OCI-LY3 (cell line): Measurements from ENCODE around the gene APBB2.

ENCODE experiments used
- H2AFZ ChIP-seq: fragments of 200-600, 300-600 bp; shearing (Covaris generic); 2 replicates; pipeline ENCODE4 v1.6.0; 2014; ENCODE audit warnings: antibody characterized with exemption, low read depth, low read length
- H3K27ac ChIP-seq: fragments of 200-600, 300-600 bp; sonication (generic); 2 replicates; pipeline ENCODE4 v1.5.1; 2014; ENCODE audit warnings: mild to moderate bottlenecking, low read length, moderate library complexity, mixed read lengths
- H3K27me3 ChIP-seq: fragments of 200-600, 300-600 bp; sonication (generic); 2 replicates; pipeline ENCODE4 v1.6.1; 2014; ENCODE audit warnings: low read depth, low read length, mixed read lengths
- H3K36me3 ChIP-seq: fragments of 200-600, 300-600 bp; sonication (generic); replicated peaks from 2 replicates; pipeline ENCODE3; 2014; ENCODE audit warnings: low read depth, low read length, mixed read lengths
- H3K4me1 ChIP-seq: fragments of 300-600, 200-600 bp; sonication (generic); 2 replicates; pipeline ENCODE4 v1.6.1; 2014; ENCODE audit warnings: low read length, mixed read lengths
- H3K4me2 ChIP-seq: fragments of 200-600, 300-600 bp; sonication (generic); 2 replicates; pipeline ENCODE4 v1.6.1; 2014; ENCODE audit warnings: low read length, mixed read lengths
- H3K4me3 ChIP-seq: fragments of 300-600, 200-600 bp; sonication (generic); 2 replicates; pipeline ENCODE4 v1.5.1; 2014; ENCODE audit warnings: antibody characterized with exemption, mild to moderate bottlenecking, low read length, moderate library complexity
- H3K79me2 ChIP-seq: fragments of 300-600, 200-600 bp; shearing (Covaris generic); 2 replicates; pipeline ENCODE4 v1.6.1; 2014; ENCODE audit warnings: mild to moderate bottlenecking, low read length, mixed read lengths
- H3K9ac ChIP-seq: fragments of 300-600, 200-600 bp; shearing (Covaris generic); 2 replicates; pipeline ENCODE4 v1.6.0; 2014; ENCODE audit warnings: mild to moderate bottlenecking, low read length, moderate library complexity
- H3K9me3 ChIP-seq: fragments of 200-600, 300-600 bp; shearing (Covaris generic); 2 replicates; pipeline ENCODE4 v1.6.1; 2014; ENCODE audit warnings: low read length, mixed read lengths; ENCODE audit not compliant: insufficient read depth
- H4K20me1 ChIP-seq: fragments of 200-600, 300-600 bp; sonication (generic); 2 replicates; pipeline ENCODE4 v1.6.1; 2016; ENCODE audit warnings: low read length, mixed read lengths; ENCODE audit not compliant: insufficient read depth
- EZH2phosphoT487 ChIP-seq: fragments of 200-600 bp; shearing (Covaris generic); IDR thresholded peaks from 2 replicates; pipeline ENCODE4 v1.6.1; 2018; ENCODE audit warnings: antibody characterized with exemption, mixed run types, low read depth
- TF ChIP-seq, protein P1 (sequence below): fragments of 200-600, 300-600 bp; sonication (generic); IDR thresholded peaks from 2 replicates; pipeline ENCODE4 v1.5.1; 2014; ENCODE audit warnings: antibody characterized with exemption, low read length, low read depth

Gene APBB2

DNA sequence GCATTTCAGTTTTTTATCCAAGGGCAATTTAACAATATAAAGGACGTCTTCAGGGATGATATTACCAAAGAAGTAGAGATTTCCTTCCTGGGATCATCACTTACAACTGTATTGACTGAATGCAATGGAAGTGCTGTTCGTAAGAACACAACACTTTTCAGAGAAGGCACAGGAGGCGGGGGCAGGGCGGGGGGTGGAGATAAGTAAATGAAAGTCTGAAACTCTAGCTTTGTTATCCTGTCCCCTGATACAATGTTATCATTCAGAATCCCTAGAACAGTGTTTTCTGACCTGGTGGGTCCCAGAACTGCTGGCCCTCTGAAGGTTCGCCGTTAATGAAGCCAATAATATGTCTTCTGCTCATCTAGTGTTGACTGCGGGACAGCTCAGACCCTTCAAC, 340.0 kb downstream of the APBB2 start:
- no peaks in the 10 kb centered on the region for H3K36me3 ChIP-seq
- TF ChIP-seq, protein P1, sequence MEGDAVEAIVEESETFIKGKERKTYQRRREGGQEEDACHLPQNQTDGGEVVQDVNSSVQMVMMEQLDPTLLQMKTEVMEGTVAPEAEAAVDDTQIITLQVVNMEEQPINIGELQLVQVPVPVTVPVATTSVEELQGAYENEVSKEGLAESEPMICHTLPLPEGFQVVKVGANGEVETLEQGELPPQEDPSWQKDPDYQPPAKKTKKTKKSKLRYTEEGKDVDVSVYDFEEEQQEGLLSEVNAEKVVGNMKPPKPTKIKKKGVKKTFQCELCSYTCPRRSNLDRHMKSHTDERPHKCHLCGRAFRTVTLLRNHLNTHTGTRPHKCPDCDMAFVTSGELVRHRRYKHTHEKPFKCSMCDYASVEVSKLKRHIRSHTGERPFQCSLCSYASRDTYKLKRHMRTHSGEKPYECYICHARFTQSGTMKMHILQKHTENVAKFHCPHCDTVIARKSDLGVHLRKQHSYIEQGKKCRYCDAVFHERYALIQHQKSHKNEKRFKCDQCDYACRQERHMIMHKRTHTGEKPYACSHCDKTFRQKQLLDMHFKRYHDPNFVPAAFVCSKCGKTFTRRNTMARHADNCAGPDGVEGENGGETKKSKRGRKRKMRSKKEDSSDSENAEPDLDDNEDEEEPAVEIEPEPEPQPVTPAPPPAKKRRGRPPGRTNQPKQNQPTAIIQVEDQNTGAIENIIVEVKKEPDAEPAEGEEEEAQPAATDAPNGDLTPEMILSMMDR, result no peak
- no peak for TF ChIP-seq EZH2phosphoT487
- no peak overlapping the region for H3K27ac ChIP-seq
- no peak overlapping the region for H3K4me3 ChIP-seq
- H3K79me2 ChIP-seq, result no peaks in the 10 kb centered on the region
- no peak overlapping the region for H2AFZ ChIP-seq
- H4K20me1 ChIP-seq, result no peaks in the 10 kb centered on the region
- H3K27me3 ChIP-seq, result peaks cover 18% of the 10 kb centered on the region
- no peaks in the 10 kb centered on the region for H3K4me1 ChIP-seq
- no peak overlapping the region for H3K9ac ChIP-seq
- no peak overlapping the region for H3K4me2 ChIP-seq
- H3K9me3 ChIP-seq, result no peaks in the 10 kb centered on the region

DNA sequence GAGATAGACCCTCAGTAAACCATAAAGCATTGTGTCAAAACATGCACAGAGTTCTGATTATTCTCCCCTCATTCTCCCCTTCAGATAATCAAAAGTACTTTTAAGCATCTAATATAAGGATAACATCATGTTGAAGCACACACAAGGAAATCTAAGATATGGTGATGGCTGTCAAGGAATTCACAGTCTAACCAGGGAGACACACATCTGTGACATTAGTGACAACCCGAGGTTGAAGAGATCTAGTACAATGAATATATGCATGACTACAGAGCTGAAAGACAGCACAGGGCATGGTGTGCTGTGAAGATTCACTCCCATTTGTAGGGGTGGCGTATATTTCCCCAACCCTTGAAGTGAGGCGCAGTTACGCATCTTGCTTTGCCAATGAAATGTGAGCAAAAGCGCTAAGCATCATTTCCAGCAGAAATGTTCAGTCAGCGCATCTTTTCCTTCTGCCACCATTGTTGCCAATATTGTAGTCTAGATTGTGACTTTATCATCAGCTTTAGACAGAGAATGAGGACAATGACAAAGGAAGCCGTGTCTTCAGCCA, 342.6 kb downstream of the APBB2 start:
- no peak for TF ChIP-seq EZH2phosphoT487
- TF ChIP-seq, protein P1, result no peak
- H3K4me3 ChIP-seq, result no peak overlapping the region
- no peaks in the 10 kb centered on the region for H3K79me2 ChIP-seq

DNA sequence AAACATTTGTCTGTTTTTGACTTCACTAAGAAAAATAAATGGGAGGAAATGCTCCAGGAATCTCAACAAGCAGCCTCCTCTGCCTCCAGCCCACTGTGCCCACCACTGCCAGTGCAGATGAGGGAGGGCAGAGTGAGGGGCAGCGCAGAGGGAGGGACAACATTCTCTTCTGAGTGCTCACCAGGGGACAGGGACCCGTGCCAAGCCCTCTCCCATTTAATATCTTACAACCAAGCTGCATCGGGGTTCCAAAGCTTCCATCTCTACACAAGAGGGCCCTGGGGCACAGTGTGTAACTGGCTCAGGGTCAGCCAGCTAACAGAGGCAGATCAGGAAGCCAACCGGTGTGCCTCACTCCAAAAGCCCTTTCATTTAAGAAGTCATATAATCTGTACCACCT, 344.2 kb downstream of the APBB2 start:
- H3K9ac ChIP-seq, result no peak overlapping the region
- H3K79me2 ChIP-seq, result no peaks in the 10 kb centered on the region
- H3K4me3 ChIP-seq, result no peak overlapping the region
- H3K9me3 ChIP-seq, result no peaks in the 10 kb centered on the region
- H3K27ac ChIP-seq, result no peak overlapping the region
- H3K36me3 ChIP-seq, result no peaks in the 10 kb centered on the region
- no peaks in the 10 kb centered on the region for H4K20me1 ChIP-seq
- H2AFZ ChIP-seq, result no peak overlapping the region
- no peak for TF ChIP-seq EZH2phosphoT487
- TF ChIP-seq, protein P1, result no peak
- no peaks in the 10 kb centered on the region for H3K4me1 ChIP-seq
- H3K4me2 ChIP-seq, result no peak overlapping the region
- H3K27me3 ChIP-seq, result peaks cover 9% of the 10 kb centered on the region

More for the DNA sequence above, 342.6 kb downstream of the APBB2 start:
- H3K36me3 ChIP-seq, result no peaks in the 10 kb centered on the region
- H2AFZ ChIP-seq, result no peak overlapping the region
- H3K27me3 ChIP-seq, result peaks cover 8% of the 10 kb centered on the region; the same call in 1 of the 2 replicates
- H3K4me1 ChIP-seq, result no peaks in the 10 kb centered on the region
- no peak overlapping the region for H3K4me2 ChIP-seq
- no peak overlapping the region for H3K9ac ChIP-seq
- no peaks in the 10 kb centered on the region for H3K9me3 ChIP-seq
- no peaks in the 10 kb centered on the region for H4K20me1 ChIP-seq
- H3K27ac ChIP-seq, result no peak overlapping the region

DNA sequence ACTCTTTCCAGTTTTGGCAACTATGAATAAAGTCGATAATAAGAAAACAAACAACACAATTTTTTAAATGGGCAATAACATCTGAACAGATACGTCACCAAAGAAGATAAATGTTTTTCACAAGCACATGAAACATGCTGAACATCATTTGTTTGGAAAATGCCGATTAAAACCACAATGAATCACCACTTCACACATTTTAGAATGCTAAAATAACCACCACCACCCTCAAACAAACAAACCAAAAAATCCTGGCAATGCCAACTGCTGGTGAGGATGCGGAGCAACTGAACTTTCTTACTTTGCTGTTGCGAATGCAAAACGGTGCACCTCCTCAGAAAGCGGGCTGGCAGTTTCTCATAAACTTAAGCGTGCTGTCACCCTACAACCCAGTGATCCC, 348.6 kb downstream of the APBB2 start:
- H3K4me3 ChIP-seq, result no peak overlapping the region
- no peaks in the 10 kb centered on the region for H4K20me1 ChIP-seq
- H3K4me2 ChIP-seq, result no peak overlapping the region
- no peaks in the 10 kb centered on the region for H3K79me2 ChIP-seq
- H3K27ac ChIP-seq, result no peak overlapping the region
- H3K9me3 ChIP-seq, result no peaks in the 10 kb centered on the region
- H2AFZ ChIP-seq, result no peak overlapping the region
- H3K27me3 ChIP-seq, result peaks cover 10% of the 10 kb centered on the region; the same call in 1 of the 2 replicates
- no peak overlapping the region for H3K9ac ChIP-seq
- no peak for TF ChIP-seq EZH2phosphoT487
- TF ChIP-seq, protein P1, result no peak
- no peaks in the 10 kb centered on the region for H3K36me3 ChIP-seq
- H3K4me1 ChIP-seq, result no peaks in the 10 kb centered on the region
